Limb (tissue), 2 donors: ENCODE measurements around the gene SCRN3.
"Not testable (repeated sequence)": the region's sequence is repeated elsewhere in the genome, so short reads cannot be mapped to it uniquely, and the experiment has no call there.

Source experiments
- DNase-seq, 2 donors: peaks; one replicate each; pipeline ENCODE4 v3.0.0-alpha.2; 2016; ENCODE audit errors: extremely low spot score in 2 of 2

The SCRN3 gene

DNA sequence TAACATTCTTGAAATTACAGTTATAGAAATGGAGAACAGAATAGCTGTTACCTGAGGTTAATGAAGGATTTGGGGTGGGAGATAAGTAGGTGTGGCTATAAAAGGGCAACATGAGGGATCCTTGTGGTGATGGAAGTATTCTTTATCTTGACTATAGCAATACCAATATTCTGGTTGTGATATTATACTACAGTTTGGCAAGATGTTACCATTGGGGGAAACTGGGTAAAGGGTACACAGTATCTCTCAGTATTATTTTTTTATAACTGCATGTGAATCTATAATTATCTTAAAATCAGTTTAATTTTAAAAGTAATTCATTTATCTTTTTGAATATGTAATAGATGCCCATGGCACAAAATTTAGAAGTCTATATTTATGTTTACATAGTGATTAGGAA is 8.1 kb downstream of the SCRN3 start:
- no peak for DNase-seq

DNA sequence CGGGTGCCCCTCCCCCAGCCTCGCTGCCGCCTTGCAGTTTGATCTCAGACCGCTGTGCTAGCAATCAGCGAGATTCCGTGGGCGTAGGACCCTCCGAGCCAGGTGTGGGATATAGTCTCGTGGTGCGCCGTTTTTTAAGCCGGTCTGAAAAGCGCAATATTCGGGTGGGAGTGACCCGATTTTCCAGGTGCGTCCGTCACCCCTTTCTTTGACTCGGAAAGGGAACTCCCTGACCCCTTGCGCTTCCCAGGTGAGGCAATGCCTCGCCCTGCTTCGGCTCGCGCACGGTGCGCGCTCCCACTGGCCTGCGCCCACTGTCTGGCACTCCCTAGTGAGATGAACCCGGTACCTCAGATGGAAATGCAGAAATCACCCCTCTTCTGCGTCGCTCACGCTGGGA is 14.5 kb downstream of the SCRN3 start:
- not testable (repeated sequence) for DNase-seq

DNA sequence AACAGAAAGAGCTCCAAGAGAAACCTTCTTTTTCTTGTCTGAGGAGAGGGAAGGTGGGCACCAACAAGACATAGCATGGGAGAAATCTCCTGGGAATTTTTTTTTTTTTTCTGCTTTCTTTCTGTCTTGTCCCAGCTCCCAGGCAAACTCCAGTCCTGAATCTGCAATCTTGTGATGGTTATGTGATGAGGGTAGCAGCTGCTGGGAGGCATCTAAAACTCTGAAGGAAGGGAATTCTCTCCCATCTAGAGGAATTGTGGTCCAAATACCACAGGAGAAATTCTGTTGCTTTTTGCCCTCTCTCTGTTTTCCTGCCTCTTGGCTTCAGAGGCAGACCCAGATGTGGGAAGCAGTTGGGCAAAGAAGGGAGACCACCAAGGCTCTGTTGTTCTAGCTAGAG is 16.7 kb downstream of the SCRN3 start:
- no peak for DNase-seq

DNA sequence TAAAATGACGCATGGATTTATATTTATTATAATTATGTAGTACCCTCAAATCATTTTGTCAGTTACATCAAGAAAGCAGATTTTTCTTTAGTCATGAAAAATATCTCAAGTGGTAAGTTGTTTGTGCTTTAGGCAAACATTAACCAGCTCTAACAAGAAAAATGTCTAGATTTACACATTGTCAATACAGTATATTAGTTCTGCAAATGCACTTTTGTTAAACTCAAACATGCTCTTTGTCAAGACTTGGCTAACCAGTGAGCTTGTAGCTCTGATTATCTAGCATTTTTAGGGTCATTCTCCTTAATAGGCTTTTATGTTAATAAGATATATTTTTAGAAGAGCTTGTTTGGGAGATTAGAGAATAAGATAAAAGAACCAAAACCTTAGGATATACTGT is 32.7 kb downstream of the SCRN3 start:
- no peak for DNase-seq

DNA sequence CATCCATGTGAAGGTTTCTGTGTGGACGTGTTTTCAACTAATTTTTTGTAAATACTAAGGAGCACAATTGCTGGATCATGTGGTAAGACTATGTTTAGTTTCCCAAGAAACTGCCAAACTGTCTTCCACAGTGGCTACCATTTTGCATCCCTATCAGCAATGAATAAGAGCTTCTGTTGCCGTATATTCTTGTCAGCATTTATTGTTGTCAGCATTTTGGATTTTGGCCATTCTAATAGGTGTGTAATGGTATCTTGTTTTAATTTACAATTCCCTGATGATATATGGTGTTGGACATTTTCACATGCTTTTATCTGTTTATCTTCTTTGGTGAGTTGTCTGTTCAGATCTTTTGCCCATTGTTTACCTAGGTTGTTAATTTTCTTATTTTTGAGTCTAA is 34.5 kb downstream of the SCRN3 start:
- no peak for DNase-seq

DNA sequence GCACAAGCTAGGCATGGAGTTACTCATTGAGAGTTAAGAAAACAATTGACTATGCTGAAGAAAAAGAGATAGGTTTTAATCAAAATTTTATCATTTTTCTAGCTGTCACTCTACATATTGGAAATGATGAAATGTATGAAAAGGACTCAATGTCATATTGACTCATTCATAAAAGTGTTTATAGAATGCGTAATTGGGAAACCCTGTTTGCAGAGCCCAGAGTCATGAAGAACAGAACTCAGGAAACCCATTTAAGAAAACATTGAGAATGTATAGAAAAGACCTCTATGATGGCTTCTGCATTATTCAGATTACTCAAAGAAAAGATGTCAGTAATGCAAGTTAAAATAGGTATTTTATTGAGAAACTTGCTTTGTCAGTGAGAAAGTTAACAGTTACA is 36.4 kb downstream of the SCRN3 start:
- DNase-seq: no peak

DNA sequence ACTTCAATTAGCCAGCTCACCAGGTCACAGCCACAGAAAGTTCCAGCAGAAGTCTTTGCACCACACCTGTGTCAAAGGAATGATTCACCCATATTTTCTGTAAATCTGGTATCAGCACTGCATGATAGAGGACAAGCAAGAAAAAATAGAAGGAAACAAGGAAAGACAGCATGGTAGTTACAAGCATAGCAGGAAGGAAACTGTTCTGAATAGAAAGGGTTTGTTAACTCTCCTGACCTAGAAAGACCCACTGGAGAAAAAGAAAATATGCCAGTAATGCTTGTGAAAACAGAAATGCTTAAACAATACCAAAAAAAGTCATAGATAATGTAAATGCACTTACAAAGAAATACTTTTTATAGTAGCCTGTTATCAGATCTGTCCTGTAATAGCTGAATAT is 40.8 kb downstream of the SCRN3 start:
- DNase-seq: no peak

DNA sequence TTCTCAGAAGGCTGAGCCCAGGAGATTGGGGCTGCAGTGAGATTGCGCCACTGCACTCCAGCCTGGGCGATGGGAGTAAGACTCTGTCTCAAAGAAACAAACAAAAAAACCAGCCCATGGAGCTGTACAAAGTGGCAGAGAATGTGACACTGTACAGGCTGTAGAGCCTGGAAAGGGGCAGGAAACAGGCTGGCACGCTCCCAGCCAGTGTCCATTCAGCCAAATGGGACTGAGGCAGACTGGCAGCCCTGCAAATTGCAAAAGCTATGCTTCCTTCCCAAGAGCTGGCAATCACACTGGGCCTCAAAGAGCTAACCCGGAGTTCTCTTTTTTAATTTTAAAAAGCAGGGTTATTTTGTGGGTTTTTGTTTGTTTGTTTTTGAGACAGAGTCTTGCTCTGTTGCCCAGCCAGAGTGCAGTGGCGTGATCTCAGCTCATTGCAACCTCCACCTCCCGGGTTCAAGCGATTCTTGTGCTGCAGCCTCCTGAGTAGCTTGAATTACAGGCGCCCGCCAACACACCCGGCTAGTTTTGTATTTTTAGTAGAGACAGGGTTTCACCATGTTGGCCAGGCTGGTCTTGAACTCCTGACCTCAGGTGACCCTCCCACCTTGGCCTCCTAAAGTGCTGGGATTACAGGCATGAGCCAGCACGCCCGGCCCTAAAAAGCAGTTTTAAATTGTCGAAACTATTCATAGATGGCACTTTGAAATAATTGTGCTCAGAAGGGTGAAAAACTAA is 42.8 kb downstream of the SCRN3 start:
- peak in 1 of 2 donors; percentile 39 for DNase-seq

DNA sequence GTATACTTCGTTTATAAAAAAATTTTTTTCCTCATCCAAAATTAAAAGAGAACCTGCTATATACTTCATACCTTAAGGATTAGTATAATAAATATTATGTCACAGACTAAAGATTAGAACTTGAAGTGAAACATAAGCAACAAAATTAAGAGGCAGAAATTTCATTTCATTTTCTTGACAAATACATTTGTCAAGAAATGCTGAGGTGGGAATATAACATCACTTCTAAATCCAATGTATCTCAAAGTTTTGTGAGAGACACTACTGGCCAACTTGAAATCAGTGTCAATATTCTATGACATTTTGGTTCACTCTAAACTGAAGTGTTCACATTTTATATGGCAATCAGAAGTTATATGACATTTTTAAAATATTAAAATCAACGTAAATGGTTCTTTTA is 43.8 kb downstream of the SCRN3 start:
- DNase-seq: no peak

DNA sequence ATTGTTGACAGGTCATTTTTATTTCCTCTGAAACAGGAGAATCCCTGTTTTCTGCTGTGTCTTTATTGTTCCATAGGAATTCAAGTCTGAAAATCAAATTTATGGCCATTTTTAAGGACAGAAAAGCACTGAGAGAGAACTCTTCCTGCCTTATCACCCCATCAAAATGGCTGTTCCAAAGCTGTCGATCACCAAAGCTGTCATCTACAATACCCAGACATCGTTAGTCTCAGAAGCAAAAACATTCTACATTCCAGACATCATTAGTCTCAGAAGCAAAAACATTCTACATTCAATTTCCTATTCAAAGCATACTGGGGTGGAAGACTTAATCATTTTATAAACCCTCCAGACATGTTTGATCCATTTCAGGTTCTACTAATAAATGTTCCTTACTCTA is 44.4 kb downstream of the SCRN3 start:
- DNase-seq: no peak

DNA sequence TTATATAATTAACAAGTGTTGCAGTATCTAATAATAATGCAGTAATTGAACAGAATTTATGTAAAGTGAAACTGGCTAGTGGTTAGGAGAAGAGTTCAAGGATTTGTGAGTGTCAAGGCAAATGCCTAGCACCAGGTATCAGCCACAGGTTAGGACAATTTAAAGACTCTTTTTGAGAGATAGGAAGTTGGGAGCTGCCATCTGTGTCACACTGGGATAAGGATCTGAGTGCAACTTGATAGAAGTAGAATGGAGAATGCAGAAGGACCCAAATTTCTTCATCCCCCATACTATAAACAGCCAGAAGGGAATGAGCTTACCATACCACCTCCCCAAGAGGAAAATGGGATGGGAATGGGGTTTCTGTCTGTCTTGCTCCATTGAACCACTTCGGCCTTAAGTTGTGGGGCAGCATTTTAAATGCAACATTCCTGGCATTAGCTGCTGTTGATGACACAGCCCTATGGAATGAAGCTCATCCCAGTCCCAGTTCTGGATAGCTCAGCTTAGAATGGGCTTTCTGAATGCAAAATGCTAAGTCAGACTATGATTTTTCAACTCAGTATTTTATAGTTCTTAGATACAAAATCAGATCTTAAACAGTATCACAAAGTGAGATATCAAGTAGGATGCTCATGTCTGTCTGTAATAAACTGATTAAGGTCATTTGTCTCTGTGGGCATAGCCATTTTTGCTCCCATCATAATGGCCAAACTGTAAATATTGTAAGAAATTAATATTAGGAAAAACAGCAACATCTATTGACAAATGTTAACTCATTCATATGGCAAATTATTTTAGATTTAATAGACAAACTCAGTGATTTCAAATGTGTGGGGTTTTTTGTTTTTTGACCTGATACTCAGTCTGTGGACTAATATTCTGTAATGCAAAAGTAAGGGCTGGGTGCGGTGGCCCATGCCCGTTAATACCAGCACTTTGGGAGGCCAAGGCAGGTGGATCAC is 47.3 kb downstream of the SCRN3 start:
- no peak for DNase-seq

DNA sequence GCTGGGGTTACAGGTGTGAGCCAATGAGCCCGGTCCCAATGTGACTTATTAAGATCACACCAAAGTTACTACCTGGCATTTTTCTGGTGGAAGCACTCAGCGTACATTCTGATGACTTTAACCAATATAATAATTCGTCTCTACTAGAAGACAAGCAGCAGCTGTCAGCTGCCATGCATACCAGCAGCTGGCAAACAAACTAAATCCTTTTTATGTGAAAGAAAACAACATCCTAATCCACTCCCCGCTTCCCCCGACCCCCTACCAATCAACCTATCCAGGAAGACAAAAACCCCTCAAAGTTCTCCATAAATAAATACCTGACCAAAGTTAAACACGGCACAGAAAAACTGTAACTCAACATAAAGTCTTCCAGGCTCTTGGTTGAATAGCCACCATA is 49.2 kb downstream of the SCRN3 start:
- DNase-seq: no peak

DNA sequence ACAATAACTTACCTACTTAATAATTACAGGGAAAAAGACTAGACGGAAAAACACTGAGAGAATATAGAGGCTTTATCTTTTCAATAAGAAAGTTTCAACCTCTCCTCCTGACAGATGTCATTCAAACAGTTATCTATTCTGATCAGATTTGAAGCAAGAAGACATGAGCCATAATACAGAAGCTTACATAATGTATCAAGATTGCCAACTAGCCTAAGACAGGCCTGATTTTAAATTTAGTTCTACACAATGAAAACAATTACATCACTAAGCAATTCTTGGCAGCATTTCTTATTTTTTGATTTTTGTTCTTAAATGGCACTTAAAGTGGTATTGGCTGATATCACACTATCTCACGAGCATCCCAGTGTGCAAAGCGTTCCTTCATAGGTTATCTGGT is 49.7 kb downstream of the SCRN3 start:
- DNase-seq: no peak

DNA sequence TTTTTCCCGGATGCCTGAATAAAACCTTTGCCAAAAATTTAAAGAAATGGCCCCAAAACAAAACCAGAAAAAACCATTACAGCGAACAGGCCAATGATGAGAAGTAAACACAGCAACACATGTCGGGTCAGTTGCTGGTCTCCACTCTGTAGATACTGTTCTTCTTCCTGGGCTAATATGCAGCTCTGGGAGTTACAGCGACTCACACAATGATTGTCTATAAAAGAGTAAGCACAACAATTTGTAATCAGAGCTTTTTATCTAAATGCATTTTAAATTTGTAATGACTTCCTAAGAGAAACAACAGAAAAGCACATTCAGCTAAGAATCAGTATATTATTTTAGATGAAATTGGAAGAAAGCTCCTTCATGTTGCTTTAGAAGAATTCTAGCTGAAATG is 51.0 kb downstream of the SCRN3 start:
- no peak for DNase-seq

DNA sequence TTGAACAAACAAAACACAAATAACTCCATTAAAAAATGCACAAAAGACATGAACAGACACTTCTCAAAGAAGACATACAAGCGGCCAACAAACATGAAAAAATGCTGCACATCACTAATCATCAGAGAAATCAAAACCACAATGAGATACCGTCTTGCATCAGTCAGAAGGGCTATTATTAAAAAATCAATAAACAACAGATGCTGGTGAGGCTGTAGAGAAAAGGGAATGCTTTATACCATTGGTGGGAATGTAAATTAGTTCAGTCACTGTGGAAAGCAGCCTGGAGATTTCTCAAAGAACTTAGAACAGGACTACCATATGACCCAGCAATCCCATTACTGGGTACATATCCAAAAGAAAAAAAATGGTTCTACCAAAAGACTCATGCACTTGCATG is 53.5 kb downstream of the SCRN3 start:
- no peak for DNase-seq

DNA sequence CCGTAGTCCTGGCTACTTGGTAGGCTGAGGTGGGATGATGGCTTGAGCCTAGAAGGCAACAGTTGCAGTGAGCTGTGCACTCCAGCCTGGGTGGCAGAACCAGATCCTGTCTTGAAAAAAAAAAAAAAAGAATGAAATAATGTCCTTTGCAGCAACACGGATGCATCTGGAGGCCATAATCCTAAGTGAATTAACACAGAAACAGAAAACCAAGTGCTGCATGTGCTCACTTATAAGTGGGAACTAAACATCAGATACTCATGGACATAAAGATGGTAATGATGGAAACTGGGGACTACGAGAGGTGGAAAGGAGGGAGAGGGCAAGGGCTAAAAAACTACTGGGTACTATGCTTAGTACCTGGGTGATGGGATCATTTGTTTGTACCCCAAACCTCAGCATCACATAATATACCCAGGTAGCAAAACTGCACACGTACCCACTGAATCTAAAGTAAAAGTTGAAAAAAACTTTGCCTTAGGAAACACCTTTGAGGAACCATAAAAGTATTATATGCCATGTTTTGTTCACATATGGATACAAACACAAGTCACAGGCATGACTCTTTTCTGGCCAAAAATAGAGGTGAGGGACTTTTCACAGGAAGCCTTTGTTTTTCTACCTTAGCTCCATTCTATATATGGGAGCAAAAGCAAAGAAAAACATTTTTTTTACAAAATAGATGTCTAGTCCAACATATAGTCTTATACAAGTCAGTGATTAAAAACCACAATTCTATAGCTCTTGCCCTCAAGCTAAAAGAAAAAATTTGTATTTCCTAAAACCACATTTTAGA is 54.7 kb downstream of the SCRN3 start:
- no peak for DNase-seq

DNA sequence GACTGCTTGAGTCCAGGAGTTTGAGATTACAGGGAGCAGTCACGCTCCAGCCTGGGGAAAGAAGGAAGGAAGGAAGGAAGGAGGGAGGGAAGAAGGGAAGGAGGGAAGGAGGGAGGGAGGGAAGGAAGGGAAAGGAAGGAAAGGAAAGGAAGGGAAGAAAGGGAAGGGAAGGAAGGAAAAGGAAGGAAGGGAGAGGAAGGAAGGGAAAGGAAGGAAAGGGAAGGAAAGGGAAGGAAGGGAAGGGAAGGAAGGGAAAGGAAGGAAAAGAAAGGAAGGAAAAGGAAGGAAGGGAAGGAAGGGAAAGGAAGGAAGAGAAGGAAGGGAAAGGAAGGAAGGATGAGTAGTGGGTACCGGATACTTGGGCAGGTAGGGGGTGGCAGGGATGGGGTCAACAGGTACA is 59.0 kb downstream of the SCRN3 start:
- no peak for DNase-seq

DNA sequence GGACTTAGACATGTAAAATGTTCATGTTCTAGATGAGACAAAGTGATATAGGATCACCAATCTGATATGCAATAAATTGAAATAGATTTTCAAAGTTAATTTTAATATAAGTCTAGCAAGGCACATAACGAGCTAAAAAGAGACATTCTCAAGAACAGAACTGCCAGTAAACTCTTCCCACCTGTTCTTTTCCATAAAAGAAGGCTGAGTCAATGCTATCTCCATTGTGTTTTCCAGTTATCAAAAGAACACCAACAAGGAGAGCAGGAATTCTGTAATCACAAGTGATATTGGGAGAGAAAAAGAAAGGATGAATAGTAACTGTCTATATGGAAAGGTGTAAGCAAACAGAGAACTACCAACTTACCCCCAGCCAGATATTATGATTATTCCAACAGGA is 65.7 kb downstream of the SCRN3 start:
- no peak for DNase-seq

DNA sequence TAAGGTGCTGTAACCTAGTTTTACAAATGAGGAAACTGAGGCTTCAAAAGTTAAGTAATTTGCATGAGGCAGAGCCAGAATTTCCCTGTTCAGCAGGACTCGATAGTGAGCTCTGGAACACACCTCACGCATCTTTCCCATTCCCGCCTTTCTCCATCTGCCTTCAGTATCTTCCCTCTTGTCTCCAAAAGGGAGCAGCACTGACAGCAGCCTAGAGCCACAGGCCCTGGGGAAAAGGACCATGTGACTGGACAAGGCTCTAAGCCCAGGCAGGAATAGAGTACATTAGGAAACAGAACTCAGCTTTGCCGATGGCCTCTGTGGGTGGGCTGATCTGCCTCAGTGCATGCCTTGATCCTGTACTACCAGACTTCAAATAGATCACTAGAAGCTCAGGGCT is 69.8 kb downstream of the SCRN3 start:
- no peak for DNase-seq

DNA sequence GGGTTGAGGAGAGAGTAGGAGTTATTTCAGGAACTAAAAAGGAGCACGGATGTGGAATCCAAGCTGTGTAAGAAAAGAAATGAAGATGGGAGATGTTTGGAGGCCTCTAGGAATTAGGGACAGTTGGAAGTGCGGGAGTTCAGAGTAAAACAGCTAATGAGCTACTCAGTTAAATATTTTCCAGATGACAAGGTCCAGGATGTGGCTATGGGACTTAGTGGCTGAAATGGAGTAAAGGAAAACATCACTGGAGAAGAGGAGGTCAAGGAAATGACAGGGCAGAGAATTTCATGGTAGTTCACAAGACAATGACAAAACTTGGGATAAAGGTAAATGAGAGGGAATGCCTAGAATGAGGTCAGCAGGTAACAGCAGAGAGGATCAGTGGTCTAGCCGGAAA is 78.3 kb downstream of the SCRN3 start:
- DNase-seq: no peak

DNA sequence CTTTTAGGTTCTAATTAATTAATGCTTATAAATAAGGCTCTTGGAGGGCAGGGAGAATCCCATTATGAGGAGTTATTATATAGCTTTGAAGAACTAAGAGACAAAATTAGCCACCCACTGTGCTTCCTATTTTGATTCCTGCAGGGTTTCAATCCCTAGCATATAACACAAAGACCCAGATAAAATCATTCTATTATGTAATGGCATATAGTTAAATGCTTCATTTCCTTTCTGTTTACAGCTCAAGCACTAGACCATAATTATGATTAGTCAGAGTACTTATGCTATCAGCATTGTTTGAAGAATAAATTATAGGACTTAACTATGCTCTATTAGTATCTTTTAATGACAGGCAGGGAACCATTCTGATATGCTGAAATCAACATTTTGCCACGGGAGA is 82.2 kb downstream of the SCRN3 start:
- no peak for DNase-seq
